Iris pigment epithelial cell (primary cell): ENCODE data around the gene LMBRD2.

ENCODE experiments used
- DNase-seq: peaks from one replicate; pipeline ENCODE4 v3.0.0-alpha.2; 2011; ENCODE audit warnings: low read depth

LMBRD2 gene

GRCh38 chr5:36105819-36106218 is 45.9 kb downstream of the LMBRD2 start:
- DNase-seq, result peak; percentile 6

- no peak for DNase-seq
Measured at GRCh38 chr5:36099748-36100147, 51.9 kb downstream of the LMBRD2 start.

- no peak for DNase-seq
Measured at GRCh38 chr5:36096486-36096885, 55.2 kb downstream of the LMBRD2 start.

- peak; percentile 51 for DNase-seq
Measured at GRCh38 chr5:36089989-36090388, 61.7 kb downstream of the LMBRD2 start.

GRCh38 chr5:36079200-36079781 is 72.4 kb downstream of the LMBRD2 start:
- DNase-seq, result peak; percentile 44

- no peak for DNase-seq
Measured at GRCh38 chr5:36078430-36078829, 73.3 kb downstream of the LMBRD2 start.

- no peak for DNase-seq
Measured at GRCh38 chr5:36073595-36074216, 78.0 kb downstream of the LMBRD2 start.

GRCh38 chr5:36070687-36071571 is 80.8 kb downstream of the LMBRD2 start:
- DNase-seq, result no peak

GRCh38 chr5:36068751-36069281 is 82.9 kb downstream of the LMBRD2 start:
- DNase-seq, result no peak

- no peak for DNase-seq
Measured at GRCh38 chr5:36066540-36067210, 85.0 kb downstream of the LMBRD2 start, which contains the start of gene UGT3A2. UGT3A2 (minus strand) TSS chr5:36066882; CDS start chr5:36066789, 93 bp downstream.

GRCh38 chr5:36066001-36066539 is 85.6 kb downstream of the LMBRD2 start:
- DNase-seq, result no peak

GRCh38 chr5:36060420-36060887 is 91.2 kb downstream of the LMBRD2 start:
- no peak for DNase-seq

- DNase-seq, result no peak
Measured at GRCh38 chr5:36059571-36060419, 91.9 kb downstream of the LMBRD2 start.

GRCh38 chr5:36058776-36059175 is 92.9 kb downstream of the LMBRD2 start:
- no peak for DNase-seq

GRCh38 chr5:36057386-36057785 is 94.3 kb downstream of the LMBRD2 start:
- DNase-seq, result no peak

GRCh38 chr5:36056422-36056821 is 95.3 kb downstream of the LMBRD2 start:
- no peak for DNase-seq

- DNase-seq, result no peak
Measured at GRCh38 chr5:36055984-36056383, 95.7 kb downstream of the LMBRD2 start.

- no peak for DNase-seq
Measured at GRCh38 chr5:36054647-36055046, 97.0 kb downstream of the LMBRD2 start.

GRCh38 chr5:36052538-36052937 is 99.1 kb downstream of the LMBRD2 start:
- DNase-seq, result no peak

GRCh38 chr5:36049949-36050348 is 101.7 kb downstream of the LMBRD2 start:
- DNase-seq, result no peak
